Stimulated activated CD4-positive, alpha-beta T cell treated with anti-CD3 and anti-CD28 coated beads, Interleukin-15, amount 100 ng/mL, for 1 hour (primary cell): ENCODE measurements around the gene OR9G4.

Source experiments
- DNase-seq, 2 donors: peaks; one replicate each; pipeline ENCODE4 v3.0.0-alpha.2; 2020; ENCODE audit warnings: low read depth in 1 of 2, low spot score in 1 of 2

OR9G4 gene

GRCh38 chr11:56748597-56748996 lies at the start of gene OR9G4:
Gene OR9G4, minus strand, starts transcription at chr11:56748697. Its CDS starts 4,931 bp downstream, at chr11:56743766.
- no peak for DNase-seq

DNA sequence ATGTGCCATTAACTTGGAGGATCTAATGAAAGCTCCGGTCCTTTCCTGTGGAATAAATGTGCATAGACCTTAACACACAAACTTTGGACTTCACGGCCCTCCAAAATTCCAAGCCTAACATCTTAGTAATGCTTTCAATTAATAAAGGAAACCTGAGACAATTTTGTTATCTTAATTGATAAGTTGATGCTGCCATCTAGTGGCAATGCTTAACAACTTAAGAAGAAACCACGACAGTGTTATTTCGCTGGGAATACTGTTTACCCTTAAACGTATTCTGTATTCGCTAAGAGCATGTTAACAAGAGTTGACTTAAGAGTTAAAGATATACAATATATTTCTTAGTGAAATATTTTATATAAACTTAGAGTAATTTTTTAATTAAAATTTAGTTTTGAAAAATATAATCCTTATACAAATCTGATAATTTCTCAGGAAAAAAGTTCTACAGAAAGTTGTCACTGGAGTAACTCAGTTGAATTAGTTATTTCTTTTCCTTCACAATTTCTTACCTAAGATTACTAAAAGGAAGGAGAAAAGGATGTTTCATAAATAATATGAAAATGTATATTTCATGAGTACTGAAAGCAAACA lies 35.0 kb upstream of the OR9G4 start:
- no peak for DNase-seq

- DNase-seq = no peak
Measured at GRCh38 chr11:56782167-56782847, 33.8 kb upstream of the OR9G4 start.

- no peak for DNase-seq
Measured at GRCh38 chr11:56776809-56777208, 28.3 kb upstream of the OR9G4 start.

DNA sequence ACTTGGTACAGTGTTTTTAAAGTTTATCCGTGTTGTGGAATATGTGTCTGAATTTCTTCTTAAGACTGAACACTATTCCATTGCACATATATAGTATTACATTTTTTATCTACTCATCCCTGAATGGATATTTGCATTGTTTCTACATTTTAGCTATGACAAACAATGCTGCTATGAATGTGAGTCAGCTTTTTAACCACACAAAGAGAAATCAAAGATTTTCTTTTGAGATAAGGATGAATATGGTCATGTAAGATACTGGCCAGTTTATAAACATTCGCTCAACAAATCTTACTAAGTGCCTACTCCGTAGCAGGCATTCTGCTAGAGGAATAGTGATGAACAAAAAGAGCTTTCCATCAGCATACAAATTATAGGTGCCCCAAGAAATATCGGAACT lies 16.5 kb upstream of the OR9G4 start:
- no peak for DNase-seq

DNA sequence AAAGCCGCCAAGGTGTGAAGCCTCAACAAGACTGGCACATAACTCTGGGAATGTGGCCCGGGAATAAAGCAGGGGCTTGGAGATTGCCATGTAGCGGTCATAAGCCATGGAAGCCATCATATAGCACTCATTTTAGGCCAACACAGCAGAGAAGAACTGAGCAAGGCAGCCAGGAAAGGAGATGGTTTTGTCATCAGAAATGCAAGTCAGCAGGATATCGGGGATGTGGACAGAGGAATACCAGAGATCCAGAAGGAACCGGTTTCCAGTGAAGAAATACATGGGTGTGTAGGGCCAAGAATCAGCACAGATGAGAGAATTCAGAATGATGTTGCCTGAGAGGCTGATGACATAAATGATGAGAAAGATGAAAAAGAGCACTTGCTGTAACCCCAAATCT lies 3.0 kb upstream of the OR9G4 start:
- DNase-seq = no peak

- DNase-seq = no peak
Measured at GRCh38 chr11:56750190-56750589, 1.7 kb upstream of the OR9G4 start.

DNA sequence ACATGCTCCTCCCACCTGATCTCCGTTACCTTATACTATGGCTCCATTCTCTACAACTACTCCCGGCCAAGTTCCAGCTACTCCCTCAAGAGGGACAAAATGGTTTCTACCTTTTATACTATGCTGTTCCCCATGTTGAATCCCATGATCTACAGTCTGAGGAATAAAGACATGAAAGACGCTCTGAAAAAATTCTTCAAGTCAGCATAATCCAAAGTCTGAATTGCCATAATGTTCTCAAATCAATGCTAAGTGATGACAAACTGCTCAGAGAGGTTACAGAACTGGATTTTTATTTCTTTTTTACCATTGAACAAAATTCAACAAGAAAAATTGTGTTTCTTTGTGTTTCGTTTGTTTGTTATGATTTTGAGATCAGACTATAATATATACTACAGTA lies 7.6 kb downstream of the OR9G4 start:
- no peak for DNase-seq

GRCh38 chr11:56740107-56740506 lies 8.4 kb downstream of the OR9G4 start:
- DNase-seq = no peak

- no peak for DNase-seq
Measured at GRCh38 chr11:56720513-56720912, 28.0 kb downstream of the OR9G4 start.

- DNase-seq = no peak
Measured at GRCh38 chr11:56716379-56716854, 32.1 kb downstream of the OR9G4 start.

GRCh38 chr11:56714206-56714605 lies 34.3 kb downstream of the OR9G4 start:
- no peak for DNase-seq

DNA sequence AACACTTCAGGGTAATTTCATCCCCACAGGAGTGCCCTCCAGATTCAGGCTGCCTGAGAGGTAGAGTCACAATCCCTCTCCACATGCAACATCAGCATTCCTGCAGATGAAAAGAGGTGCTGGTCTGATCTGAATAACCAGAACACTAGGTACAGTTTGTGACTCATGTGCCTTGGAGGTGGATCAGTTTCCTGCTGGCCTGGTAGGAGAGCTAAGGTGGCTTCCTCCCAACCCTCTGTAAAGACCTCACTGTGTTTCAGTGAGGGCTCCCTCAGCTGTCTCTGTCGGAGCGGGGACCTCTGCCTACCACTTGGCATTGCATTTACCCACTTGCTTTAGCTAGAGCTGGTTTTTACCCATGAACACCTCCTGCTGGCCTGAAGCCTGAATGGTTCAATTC lies 42.0 kb downstream of the OR9G4 start:
- DNase-seq = no peak

DNA sequence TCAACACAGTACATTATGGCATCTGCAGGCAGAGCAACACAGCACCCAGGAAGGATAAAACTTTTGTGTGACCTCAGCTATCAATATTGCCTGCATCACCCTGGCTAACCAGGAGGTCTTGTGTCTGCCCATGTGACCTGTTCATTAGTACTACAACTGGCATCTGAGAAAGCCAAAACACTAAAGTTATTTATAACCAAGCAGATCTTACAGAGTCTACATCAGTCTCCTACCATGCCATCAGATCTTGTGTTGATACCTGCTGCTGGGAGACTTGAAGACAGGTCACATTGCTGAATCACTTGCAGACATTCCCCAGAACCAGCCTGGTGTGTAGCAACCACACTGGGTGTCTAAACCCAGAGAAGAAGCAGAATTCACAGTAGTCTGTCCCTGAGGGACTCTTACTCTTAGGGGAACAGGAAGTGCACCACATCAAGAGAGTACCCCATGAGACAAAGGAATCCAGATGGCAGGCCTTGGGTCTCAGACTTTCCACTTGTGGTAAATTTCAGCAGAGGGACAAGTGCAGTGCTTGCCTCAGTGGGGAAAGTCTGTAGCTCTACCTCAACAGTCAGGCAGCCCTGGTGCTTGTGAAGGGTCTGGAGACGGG lies 42.6 kb downstream of the OR9G4 start:
- no peak for DNase-seq

DNA sequence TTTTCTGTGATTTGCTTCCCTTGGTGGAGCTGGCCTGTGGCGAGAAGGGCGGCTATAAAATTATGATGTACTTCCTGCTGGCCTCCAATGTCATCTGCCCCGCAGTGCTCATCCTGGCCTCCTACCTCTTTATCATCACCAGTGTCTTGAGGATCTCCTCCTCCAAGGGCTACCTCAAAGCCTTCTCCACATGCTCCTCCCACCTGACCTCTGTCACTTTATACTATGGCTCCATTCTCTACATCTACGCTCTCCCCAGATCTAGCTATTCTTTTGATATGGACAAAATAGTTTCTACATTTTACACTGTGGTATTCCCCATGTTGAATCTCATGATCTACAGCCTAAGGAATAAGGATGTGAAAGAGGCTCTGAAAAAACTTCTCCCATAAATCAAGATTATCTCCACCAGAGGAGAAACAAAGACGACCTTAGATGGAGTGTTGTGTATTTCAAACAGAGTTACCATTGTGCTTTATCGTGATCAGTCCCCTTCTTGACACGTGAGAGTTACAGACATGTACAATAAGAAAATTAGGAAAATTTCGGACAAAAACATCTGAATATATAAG lies 47.5 kb downstream of the OR9G4 start:
- no peak for DNase-seq

DNA sequence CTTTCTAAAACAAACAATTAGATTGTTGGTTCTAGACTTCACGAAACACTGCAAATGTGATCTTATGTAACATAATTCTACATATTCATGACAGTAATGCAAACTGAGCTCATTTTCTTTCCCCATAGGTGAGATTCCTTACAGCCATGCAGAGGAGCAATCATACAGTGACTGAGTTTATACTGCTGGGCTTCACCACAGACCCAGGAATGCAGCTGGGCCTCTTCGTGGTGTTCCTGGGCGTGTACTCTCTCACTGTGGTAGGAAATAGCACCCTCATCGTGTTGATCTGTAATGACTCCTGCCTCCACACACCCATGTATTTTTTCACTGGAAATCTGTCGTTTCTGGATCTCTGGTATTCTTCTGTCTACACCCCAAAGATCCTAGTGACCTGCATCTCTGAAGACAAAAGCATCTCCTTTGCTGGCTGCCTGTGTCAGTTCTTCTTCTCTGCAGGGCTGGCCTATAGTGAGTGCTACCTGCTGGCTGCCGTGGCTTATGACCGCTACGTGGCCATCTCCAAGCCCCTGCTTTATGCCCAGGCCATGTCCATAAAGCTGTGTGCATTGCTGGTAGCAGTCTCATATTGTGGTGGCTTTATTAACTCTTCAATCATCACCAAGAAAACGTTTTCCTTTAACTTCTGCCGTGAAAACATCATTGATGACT lies 48.1 kb downstream of the OR9G4 start:
- no peak for DNase-seq

DNA sequence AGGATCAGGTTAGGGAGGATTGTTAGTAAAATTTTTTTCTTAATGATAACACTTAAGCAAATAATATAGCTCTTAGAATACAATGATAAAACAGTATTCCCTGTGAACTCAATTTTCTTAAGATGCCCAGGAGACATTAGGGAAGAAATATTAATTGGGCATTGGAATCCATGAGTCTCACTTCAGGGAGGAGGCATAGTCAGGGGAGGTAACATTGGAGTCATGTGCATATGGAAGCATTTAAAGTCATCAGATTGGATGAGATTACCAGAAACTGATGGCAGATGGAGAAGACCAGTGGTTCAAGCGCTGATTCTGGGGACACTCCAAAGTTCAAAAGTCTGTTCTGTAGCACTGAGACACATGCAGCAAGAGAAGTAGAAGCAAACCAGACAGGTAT lies 49.7 kb downstream of the OR9G4 start, which contains the start of gene OR9G1:
Gene OR9G1, plus strand, starts transcription at position 301 of the 400 bp plus-strand sequence. CDS start 1,293 bp downstream, outside the sequence.
- DNase-seq = no peak

GRCh38 chr11:56693428-56693827 lies 55.1 kb downstream of the OR9G4 start:
- DNase-seq = no peak
